Measurements from ENCODE around the gene YBEY. TPM values are rescaled to one million over a fixed set of nuclear protein-coding genes. Genes with fewer than 3 reads are reported as not detected.
"Not testable (repeated sequence)": the region's sequence is repeated elsewhere in the genome, so short reads cannot be mapped to it uniquely, and the experiment has no call there.

The YBEY gene
- total and polyA plus RNA-seq, 9 donors = 10.7 to 27.9 (median 16.4) TPM

DNA sequence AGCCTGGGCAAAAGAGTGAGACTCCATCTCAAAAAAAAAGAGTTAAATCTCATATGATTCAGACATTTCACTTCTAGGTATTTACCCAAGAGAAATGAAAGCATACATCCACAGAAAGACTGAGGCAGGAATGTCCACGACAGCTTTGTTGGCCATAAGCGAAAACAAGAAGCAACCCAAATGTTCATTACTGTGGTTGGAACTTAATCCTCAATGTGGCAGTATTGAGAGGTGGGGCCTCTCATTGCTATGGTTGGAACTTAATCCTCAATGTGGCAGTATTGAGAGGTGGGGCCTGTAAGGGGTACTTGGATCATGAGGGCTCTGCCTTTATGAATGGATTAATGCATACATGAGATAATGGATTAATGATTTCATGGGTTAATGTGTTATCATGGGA lies 22.3 kb downstream of the YBEY start:
- Histone ChIP-seq H3K36me3 (no peaks in the 10 kb centered on the region), H3K27me3 (no peaks in the 10 kb centered on the region), H3K9me3 (no peaks in the 10 kb centered on the region), H3K4me1 (ENCODE audit: insufficient read depth) (no peaks in the 10 kb centered on the region), H3K4me3 (no peak overlapping the region), H3K27ac (no peak overlapping the region)
- no peak for DNase-seq
- intact Hi-C loops (cut with DNase I) = no loop called here
- WGBS, 3 donors = 92 to 98% (median 94%) methylated on average over 2 of the region's 2 CpGs
- no peak for TF ChIP-seq EP300 (IDR thresholded peaks at IDR 0.05)
- TF ChIP-seq, protein P1, sequence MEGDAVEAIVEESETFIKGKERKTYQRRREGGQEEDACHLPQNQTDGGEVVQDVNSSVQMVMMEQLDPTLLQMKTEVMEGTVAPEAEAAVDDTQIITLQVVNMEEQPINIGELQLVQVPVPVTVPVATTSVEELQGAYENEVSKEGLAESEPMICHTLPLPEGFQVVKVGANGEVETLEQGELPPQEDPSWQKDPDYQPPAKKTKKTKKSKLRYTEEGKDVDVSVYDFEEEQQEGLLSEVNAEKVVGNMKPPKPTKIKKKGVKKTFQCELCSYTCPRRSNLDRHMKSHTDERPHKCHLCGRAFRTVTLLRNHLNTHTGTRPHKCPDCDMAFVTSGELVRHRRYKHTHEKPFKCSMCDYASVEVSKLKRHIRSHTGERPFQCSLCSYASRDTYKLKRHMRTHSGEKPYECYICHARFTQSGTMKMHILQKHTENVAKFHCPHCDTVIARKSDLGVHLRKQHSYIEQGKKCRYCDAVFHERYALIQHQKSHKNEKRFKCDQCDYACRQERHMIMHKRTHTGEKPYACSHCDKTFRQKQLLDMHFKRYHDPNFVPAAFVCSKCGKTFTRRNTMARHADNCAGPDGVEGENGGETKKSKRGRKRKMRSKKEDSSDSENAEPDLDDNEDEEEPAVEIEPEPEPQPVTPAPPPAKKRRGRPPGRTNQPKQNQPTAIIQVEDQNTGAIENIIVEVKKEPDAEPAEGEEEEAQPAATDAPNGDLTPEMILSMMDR (IDR thresholded peaks at IDR 0.05) = no peak
- no peak for TF ChIP-seq POLR2A (IDR thresholded peaks at IDR 0.05)

DNA sequence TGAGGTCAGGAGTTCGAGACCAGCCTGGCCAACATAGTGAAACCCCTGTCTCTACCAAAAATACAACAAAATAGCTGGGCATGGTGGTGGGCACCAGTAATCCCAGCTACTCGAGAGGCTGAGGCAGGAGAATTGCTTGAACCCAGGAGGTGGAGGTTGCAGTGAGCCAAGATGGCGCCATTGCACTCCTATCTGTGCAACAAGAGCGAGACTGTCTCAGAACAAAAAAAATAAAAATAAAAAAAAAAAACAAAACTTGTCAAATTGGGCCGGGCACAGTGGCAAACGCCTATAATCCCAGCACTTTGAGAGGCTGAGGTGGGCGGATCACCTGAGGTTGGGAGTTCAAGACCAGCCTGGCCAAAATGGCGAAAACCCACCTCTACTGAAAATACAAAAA lies 24.1 kb downstream of the YBEY start:
- H3K27ac ChIP-seq; H3K36me3 ChIP-seq; H3K27me3 ChIP-seq; DNase-seq; H3K4me3 ChIP-seq; H3K4me1 ChIP-seq (ENCODE audit: insufficient read depth); H3K9me3 ChIP-seq; intact Hi-C loops (cut with DNase I): not testable (repeated sequence)
- 95 to 97% (median 97%) methylated on average over 8 of the region's 8 CpGs for WGBS, 3 donors

GRCh38 chr21:46311568-46311967 lies 25.4 kb downstream of the YBEY start:
- TF ChIP-seq POLR2A (IDR thresholded peaks at IDR 0.05) (no peak), EP300 (IDR thresholded peaks at IDR 0.05) (no peak)
- TF ChIP-seq, protein P1 (IDR thresholded peaks at IDR 0.05) = no peak
- H3K4me3 ChIP-seq = no peak overlapping the region
- H3K9me3 ChIP-seq = no peaks in the 10 kb centered on the region
- no peaks in the 10 kb centered on the region for H3K4me1 ChIP-seq (ENCODE audit: insufficient read depth)
- no peak for DNase-seq
- intact Hi-C loops (cut with DNase I) = no loop called here
- H3K36me3 ChIP-seq = no peaks in the 10 kb centered on the region
- H3K27me3 ChIP-seq = no peaks in the 10 kb centered on the region
- no peak overlapping the region for H3K27ac ChIP-seq

DNA sequence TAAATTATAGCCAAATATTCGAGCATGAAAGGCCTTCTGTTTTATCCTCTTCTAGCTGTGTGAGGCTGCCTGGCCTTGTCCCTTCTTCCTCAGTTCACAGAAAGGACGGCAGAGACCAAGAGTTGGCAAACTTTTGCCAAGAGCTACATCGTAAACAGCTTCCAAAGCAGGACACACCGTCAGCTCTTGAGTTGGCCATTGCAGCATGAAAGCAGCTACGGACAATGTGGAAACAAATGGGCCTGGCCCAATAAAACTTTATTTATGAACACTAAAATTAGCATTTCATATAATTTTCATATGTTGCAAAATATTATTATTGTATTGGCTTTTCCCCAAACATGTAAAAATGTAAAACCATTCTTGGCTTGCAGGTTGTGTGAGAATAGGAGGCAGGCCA lies 26.8 kb downstream of the YBEY start:
- DNase-seq = no peak
- Histone ChIP-seq H3K4me3 (no peak overlapping the region), H3K9me3 (no peaks in the 10 kb centered on the region), H3K4me1 (ENCODE audit: insufficient read depth) (no peaks in the 10 kb centered on the region), H3K27me3 (no peaks in the 10 kb centered on the region), H3K27ac (no peak overlapping the region), H3K36me3 (no peaks in the 10 kb centered on the region)
- intact Hi-C loops (cut with DNase I) = no loop called here
- WGBS, 3 donors = 92 to 95% (median 95%) methylated on average over 5 of the region's 5 CpGs
- no peak for TF ChIP-seq EP300 (IDR thresholded peaks at IDR 0.05)
- TF ChIP-seq POLR2A (IDR thresholded peaks at IDR 0.05) = no peak
- TF ChIP-seq, protein P1 (IDR thresholded peaks at IDR 0.05) = no peak

DNA sequence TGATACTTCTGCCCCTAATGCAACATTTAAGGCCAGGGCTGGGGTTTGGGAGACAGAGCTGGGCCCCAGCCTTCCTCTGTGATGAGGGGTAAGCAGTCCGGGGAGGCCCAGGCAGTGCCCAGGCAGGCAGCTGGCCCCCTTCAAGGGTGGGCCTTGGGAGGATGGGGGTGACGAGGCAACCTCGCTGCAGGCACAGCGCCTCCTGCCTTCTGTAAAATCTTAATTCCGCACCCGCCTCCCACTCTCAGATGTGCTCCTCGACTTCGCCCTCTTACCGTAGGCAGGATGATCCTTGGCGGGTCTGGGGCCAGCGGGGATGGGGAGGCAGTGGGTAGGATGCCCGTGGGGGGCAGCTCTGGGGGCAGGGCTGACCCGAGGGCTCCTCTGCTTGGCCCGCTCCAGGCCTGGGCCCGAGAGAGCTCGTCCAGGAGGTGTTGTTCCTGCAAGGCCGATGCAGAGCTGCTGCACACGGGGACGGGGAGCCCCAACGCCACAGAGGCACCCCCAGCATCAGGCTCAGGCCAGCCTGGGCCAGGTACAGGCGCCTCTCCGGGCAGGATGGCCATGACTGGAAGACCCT lies 28.4 kb downstream of the YBEY start:
- Histone ChIP-seq H3K4me3 (no peak overlapping the region), H3K4me1 (ENCODE audit: insufficient read depth) (no peaks in the 10 kb centered on the region), H3K36me3 (no peaks in the 10 kb centered on the region), H3K27ac (no peak overlapping the region), H3K9me3 (no peaks in the 10 kb centered on the region), H3K27me3 (no peaks in the 10 kb centered on the region)
- intact Hi-C loops (cut with DNase I) = no loop called here
- TF ChIP-seq, protein P1 (IDR thresholded peaks at IDR 0.05) = no peak
- TF ChIP-seq EP300 (IDR thresholded peaks at IDR 0.05) = no peak
- no peak for TF ChIP-seq POLR2A (IDR thresholded peaks at IDR 0.05)
- no peak for DNase-seq
- WGBS, 3 donors = 91 to 92% (median 91%) methylated on average over 22 of the region's 22 CpGs

Data from ovary (tissue), 9 donors.